Measurements from ENCODE around the gene UBE2L5.

- TF ChIP-seq CTCF (IDR thresholded peaks at IDR 0.05; ENCODE audit: low read length) (peak; percentile 57), EZH2 (IDR thresholded peaks at IDR 0.05; ENCODE audit: borderline replicate concordance, low read length) (no peak)
These were observed 13.8 kb upstream of the UBE2L5 start for GRCh38 chr13:30408319-30409101.

All from OCI-LY1 (cell line).